SK-N-DZ (cell line): Measurements from ENCODE around the gene DUSP14. TPM values are rescaled to one million over a fixed set of nuclear protein-coding genes. Genes with fewer than 3 reads are reported as not detected.
"Not testable (repeated sequence)": the region's sequence is repeated elsewhere in the genome, so short reads cannot be mapped to it uniquely, and the experiment has no call there.

ENCODE experiments used
- DNase-seq: peaks from one replicate; pipeline ENCODE4 v3.0.0-alpha.2; 2015; ENCODE audit warnings: low spot score
- polyA plus RNA-seq, 2 experiments: library from polyadenylated mRNA; depleted of rRNA; stranded (reverse); fragments of >200 nt; gene quantifications; 2 replicates each; pipeline ENCODE4 v1.2.3, GENCODE V29; 2014

The DUSP14 gene
- polyA plus RNA-seq (2014; cell fraction: cytosol; rRNA removed): 28.4 and 29.4 TPM in 2 replicates
- polyA plus RNA-seq (2014; cell fraction: nucleus; rRNA removed): 9.5 and 13.2 TPM in 2 replicates

GRCh38 chr17:37489197-37490001 is at the start of gene DUSP14:
DUSP14 (plus strand) TSS chr17:37489891; CDS start chr17:37512273, 22,382 bp downstream.
- DNase-seq: peak; percentile 80

- DNase-seq: no peak
Observed at GRCh38 chr17:37440424-37440823, 49.3 kb upstream of the DUSP14 start.

GRCh38 chr17:37441369-37442014 is 48.2 kb upstream of the DUSP14 start:
- not testable (repeated sequence) for DNase-seq

GRCh38 chr17:37446027-37446426 is 43.7 kb upstream of the DUSP14 start:
- DNase-seq: no peak

GRCh38 chr17:37447641-37448040 is 42.0 kb upstream of the DUSP14 start:
- no peak for DNase-seq

- DNase-seq: no peak
Observed at GRCh38 chr17:37450112-37450511, 39.6 kb upstream of the DUSP14 start.

GRCh38 chr17:37457801-37458200 is 31.9 kb upstream of the DUSP14 start:
- not testable (repeated sequence) for DNase-seq

DNA sequence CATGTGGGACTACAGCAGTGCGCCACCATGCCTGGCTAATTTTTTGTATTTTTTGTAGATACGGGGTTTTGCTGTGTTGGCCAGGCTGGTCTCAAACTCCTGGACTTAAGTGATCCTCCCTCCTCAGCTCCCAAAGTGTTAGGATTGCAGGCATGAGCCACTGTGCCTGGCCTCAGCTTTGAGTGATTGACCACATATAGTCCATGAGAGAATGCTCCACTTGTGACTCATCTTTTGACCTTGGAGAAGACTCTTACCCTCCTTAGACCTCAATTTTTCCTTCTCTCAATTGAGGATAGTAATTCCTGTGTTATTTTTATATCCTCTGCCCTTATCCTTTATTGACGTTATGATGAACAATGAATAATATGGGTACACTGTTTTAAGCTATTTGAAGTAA is 30.9 kb upstream of the DUSP14 start:
- no peak for DNase-seq

GRCh38 chr17:37461668-37462067 is 28.0 kb upstream of the DUSP14 start:
- no peak for DNase-seq

GRCh38 chr17:37462492-37462891 is 27.2 kb upstream of the DUSP14 start:
- no peak for DNase-seq

- DNase-seq: no peak
Observed at GRCh38 chr17:37463039-37463438, 26.7 kb upstream of the DUSP14 start.

DNA sequence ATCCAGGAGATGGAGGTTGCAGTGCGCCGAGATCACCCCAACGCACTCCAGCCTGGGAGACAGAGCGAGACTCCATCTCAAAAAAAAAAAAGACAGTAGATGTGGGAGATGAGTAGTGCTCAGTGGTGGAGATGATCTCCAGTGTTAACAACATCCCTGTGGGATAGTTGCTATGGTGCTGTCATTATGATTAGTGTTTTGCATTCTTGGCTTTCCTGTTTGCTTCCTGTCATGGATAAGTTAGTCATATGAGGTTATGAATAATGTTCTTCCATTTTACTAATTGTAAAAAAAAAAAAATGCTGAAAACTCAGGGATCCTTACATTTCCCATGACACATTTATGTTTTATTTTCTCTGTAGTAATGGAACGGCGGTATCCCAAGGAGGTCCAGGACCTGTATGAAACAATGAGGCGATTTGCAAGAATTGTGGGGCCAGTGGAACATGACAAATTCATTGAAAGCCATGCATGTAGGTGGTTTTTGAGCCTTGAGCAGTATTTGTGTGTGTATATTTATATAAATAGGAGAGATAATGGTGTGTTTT is 24.5 kb upstream of the DUSP14 start:
- DNase-seq: no peak

DNA sequence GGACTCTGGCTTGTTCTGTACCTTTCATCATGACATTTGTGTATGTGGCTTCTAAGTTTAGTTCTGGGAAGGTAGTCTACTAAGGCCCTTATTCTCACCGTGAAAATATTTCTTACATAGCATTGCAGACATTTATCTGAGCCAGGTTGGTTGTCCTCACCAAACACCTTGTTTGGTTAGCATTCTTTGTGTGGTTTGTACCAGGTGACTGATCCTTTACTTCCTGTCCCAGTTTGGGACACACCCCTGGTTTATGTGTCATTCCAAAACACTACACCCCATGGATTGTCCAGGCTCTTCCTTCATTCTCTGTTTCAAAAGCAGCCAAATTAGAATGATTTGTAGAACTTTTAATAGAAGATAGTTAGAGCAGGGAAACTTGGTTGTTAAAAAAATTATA is 23.2 kb upstream of the DUSP14 start:
- DNase-seq: no peak

- DNase-seq: no peak
Observed at GRCh38 chr17:37470181-37470580, 19.5 kb upstream of the DUSP14 start.

- DNase-seq: no peak
Observed at GRCh38 chr17:37475731-37476420, 13.8 kb upstream of the DUSP14 start.

DNA sequence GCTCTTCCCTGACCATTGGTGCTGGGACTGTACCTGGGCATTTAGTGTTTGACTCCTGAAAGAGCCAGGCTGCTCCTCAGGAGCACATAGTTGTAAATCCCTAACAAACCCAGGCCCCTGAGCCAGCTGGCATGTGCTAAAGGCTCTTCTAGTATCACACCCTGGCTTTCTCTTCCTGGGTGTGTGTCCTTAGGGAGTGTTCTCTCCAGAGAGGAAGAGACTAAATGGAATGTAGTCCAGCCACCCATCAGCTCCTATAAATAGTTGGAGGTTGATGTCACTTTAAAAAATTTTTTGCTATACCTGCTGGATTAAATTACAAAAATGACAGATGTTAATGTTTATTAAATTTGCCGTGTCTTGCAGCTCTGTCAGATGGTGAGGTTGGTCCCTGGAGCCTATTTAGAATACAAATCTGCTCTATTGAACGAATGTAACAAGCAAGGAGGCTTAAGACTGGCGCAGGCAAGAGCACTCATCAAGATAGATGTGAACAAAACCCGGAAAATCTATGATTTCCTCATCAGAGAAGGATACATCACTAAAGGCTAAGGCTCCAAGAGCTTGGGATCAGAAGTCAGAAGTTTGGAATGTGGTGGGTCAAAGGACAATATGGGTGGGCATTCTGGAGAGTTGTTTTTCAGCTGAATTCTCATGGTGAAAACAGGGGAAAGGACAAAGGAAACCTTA is 13.1 kb upstream of the DUSP14 start:
- peak; percentile 57 for DNase-seq

GRCh38 chr17:37478187-37478586 is 11.5 kb upstream of the DUSP14 start:
- DNase-seq: no peak

GRCh38 chr17:37479025-37479424 is 10.7 kb upstream of the DUSP14 start:
- DNase-seq: no peak

GRCh38 chr17:37480427-37480826 is 9.3 kb upstream of the DUSP14 start:
- DNase-seq: no peak

- DNase-seq: no peak
Observed at GRCh38 chr17:37481001-37481665, 8.6 kb upstream of the DUSP14 start.
